HG02798 (cell line): ENCODE measurements around the gene ZRSR2.
"Not testable (repeated sequence)": the region's sequence is repeated elsewhere in the genome, so short reads cannot be mapped to it uniquely, and the experiment has no call there.

Source experiments
- ATAC-seq: cut with Tn5 transposase; IDR thresholded peaks from one replicate; pipeline ENCODE4 v1.9.1; 2021; ENCODE audit warnings: mild to moderate bottlenecking; ENCODE audit not compliant: unreplicated experiment, poor library complexity

Gene ZRSR2

DNA sequence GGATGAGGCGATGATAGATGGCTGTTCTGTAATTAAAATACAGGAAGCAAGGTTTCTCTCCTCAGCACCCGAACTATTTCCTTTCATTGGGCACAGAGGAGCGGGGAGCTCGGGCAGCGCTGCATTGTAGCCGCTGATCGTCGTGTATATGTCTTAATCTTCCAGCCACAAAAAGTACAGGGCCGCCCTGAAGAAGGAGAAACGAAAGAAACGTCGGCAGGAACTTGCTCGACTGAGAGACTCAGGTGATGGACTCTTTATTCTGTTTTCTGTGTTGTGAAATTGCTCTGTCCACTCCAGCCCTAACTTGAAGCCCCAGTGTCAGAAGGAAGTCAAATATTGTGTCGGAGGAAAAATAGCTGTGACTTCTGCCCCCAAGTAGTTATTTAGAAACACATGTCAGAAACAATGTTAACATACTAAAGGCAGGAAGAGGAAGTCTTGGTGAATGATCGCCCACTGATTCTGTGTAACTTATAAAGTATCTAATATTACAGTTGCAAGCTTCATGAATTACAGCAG, 546 bp downstream of the ZRSR2 start:
- ATAC-seq, result no peak

DNA sequence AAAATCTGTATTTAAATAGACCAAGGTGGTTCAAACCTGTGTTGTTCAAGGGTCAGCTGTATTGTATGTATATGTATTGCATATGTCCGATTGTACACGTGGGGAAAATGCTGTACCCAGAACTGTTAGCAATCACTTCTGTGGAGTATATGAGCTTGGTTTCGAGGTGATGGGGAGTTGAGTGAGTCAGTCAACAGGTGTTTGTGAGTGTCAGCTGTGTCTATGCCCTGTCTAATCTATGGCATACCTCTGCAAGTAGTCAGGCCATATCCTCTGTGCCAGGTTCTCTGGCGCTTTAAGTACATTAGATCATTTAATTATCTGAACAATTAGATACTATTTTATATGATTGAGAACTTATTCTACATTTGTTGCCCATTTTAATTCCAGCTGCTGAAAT, 7.4 kb downstream of the ZRSR2 start:
- no peak for ATAC-seq

DNA sequence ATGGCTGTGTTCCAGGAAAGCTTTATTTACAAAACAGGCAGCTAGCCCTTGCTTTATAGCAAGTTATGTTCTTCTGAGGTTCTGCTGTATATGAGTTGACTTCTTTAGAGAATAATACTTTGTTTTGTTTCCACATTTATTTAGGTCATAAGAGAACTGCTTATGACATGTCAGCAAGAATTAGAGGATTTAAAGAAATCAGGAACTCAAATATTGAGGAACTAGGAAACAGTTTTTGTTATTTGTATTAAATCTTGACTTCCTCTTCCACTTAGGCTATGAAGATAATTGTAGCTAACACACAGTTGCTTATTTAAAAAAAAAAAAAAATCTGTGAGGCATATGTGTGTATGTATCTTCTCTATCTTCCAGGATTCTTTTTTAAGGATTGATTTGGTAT, 14.3 kb downstream of the ZRSR2 start:
- ATAC-seq, result no peak

DNA sequence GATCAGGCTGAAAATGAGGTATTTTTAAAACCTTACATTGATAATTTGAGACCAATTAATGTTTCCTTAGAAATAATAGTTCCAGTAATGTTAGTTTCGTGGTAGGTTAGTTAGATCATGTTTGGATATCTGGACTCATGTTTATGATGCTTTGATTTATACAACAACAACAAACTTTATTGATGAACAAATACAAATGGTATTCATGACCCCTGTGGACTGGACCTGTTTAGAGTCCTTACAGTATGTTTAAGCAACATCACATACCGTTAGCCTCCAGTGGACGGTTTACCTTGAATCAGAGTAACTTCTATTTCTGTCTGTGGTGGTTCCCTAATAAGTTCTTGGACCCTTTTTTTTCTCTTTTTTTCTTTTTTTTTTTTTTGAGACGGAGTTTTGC, 18.0 kb downstream of the ZRSR2 start:
- no peak for ATAC-seq

DNA sequence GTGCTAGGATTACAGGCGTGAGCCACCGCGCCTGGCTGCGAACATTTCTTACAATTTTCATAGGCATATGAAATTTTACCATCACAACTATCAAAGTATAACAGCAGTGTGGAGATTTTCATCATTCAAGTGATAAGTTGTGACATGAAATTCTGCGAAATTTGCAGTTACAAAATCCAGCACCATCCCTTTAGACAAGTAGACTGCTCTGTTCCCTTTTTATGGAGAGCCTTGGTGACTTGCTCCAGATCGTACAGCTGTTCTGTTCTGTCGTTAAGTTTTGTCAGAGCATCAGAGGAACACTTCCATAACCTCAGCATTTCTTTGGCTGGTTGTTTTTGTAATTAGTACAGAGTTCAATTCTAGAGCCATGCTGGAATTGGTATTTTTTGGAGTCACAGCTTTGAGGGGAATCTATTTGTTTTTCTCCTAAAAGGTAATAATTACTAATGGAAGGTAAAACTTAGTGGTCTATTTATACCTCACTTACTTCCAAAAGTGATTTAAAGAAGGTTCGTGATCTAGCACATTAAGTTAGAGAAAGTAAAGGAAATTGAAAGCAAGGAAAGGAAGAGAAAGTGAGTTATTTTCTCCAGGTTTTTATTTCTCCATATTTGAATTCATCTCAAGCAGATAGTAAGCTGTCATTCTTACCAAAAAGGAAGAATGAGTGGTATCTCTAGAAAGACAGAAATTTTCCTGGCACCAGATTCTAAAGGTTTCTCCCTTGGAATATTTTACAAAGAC, 22.1 kb downstream of the ZRSR2 start:
- ATAC-seq, result no peak

DNA sequence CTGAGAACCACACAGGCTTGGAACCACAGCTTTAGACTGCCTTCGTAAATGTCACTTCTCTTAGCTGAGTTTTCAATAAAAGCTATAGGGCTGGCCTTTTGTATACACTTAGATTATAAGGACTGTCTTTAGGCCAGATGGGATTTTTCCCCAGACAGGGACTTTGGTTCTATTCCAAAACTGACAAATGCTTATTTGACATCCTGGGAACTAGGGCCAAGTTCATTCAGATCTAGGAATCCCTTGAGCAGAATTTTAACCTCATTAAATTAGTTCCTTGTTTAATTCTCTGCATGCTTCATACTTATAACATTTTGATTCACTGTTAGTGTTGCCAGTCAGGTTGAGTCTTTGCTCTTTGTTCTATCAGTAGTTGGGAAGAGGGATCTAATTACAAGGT, 23.1 kb downstream of the ZRSR2 start:
- ATAC-seq, result no peak

DNA sequence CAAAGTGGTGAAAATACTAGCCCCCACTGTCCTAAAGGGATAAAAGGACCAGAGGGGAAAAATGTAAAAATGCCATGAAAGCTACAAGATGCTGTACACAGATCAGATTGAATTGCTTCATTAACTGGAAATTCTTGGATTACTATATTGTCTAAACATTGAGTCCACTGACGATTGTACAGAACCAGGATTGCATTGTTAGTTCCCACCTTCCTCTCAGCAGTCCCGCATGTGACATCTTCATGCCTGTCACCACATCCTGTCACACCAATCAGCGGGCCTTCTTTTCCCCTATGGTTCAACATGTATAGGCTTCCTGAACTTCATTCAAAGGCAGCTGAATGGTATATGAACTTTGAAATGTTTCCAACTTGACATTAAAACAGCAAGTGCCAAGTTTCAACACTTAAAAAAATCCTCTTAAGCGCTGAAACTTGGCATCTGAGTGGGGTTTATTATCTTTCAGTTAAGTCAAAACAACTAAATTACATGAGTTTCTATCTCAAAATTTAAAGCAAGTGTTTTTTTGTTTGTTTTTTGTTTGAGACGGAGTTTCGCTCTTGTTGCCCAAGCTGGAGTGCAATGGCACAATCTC, 24.6 kb downstream of the ZRSR2 start:
- ATAC-seq, result no peak

DNA sequence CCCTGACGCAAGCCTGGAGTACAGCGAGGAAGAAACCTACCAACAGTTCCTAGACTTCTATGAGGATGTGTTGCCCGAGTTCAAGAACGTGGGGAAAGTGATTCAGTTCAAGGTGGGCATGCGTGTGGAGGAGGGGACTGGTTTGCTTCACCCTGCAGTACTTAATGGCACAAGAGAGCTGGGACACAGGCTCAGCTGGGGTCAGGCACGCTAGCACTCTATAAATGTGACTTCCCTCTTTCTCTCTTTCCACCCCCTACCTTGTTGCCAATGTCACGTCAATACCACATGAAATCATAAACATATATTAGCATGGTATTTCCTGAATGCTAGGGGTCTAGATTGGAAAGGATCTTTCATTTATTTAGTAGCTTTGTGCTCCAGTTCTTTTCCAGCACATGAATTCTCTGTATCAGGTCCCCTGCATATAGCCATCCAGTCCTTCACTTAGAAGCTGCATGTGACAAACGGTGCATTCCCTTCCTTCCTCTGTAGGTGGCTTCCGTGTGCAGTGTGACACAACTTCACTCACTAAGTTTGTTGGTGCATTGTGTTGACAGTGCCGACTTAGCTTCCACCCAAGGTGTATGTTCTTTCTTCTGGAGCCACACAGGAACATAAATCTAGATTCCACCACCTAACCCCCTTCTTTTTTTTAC, 25.6 kb downstream of the ZRSR2 start:
- ATAC-seq, result peak; percentile 76

DNA sequence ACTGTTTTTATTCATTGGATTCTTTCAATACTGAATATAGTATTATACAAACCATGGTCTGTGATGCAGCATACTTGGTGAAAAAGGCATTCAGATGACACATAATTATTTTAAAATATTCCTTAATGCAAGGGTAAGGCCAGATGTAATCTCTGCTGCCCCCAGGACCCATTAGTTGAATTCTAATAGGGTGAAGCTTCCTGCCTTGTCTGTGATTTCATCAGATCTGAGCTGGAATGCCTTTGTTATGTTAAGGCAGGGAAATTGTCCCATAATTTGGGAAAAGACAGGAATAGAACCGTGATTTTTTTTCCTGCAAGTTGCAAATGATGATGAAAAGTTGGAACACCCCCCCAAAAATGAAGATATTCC, 26.1 kb downstream of the ZRSR2 start:
- no peak for ATAC-seq

DNA sequence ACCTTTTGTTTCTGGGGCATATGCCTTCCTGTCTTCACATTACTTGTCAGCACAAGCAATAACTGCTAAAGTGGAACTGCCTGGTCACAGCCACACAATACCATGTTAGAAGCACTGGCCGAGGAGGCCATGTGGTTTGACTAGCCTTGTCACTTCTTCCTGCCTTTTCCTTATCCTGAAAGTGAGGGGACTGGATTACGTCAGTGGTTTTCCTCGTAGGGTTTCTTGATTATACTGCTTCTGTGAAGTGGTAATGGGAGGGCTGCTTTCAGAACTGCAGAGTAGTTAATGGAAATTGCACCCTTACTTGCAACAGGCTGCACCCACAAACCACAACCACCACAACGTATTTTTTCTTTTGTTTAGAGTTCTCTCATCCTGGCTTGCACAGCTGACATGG, 26.6 kb downstream of the ZRSR2 start:
- no peak for ATAC-seq

DNA sequence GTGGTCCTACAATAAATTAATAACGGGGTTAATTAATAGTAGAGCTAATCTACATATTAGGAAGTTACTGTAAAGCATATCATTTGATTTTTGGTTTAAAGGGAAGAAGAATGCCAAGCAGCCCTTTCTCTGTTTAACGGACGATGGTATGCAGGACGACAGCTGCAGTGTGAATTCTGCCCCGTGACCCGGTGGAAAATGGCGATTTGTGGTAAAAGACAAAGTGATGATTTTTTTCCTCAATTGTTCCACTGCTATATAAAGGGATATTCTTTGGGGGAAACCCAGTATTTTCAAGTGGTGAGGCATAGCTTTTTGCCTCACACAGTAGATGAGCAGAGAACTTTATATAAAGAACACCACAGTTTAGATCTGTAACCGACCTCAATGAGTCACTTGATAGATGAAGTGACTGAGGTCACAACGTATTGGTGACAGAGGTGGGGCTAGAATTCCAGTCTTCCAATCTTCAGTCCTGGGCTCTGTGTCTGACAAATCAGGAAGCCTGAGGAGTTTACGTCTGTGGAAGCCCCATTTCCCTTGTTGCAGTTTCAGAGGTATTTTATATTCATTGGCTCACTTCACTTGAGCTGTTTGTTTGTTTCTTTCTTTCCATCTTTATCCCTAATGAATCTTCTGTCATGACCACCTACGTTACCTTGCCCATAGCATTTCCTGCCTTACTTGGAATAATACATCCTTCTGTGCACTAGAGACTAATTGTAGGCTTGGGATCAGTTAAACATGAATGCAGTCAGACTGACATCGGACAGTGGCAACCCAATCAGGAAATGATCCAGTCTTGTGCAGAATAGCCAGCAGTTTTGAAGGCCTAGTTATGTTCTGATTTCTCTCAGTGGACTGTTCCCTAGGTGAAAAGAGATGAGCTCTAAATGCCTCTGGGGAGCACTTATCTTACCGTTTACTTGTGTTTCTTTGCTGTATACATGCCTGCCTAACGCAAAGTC, 30.1 kb downstream of the ZRSR2 start:
- ATAC-seq, result no peak

DNA sequence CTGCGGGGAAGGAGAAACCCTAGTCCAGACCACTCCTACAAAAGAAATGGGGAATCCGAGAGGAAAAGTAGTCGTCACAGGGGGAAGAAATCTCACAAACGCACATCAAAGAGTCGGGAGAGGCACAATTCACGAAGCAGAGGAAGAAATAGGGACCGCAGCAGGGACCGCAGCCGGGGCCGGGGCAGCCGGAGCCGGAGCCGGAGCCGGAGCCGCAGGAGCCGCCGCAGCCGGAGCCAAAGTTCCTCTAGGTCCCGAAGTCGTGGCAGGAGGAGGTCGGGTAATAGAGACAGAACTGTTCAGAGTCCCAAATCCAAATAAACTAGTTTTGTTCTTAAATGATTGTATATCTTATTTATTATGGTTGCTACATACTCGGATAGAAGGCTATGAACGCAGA, 32.6 kb downstream of the ZRSR2 start:
- ATAC-seq, result no peak

DNA sequence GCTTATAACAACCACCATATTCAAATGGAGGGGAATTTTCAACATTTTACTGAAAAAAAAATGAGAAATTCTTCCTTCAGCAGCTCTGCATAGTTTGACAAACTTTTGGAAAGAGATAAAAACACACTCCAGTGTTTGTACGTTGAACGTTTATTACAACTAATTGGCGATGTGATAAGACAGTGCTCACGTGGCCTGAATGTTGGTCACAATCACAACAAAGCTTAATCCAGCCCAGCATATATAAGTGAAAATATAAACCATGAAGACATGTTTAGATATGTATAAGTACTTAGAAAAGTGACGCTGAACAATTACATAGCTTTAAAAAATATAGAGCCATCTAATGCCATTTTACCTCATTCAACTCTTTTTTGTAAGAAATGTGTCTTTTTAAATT, 35.7 kb downstream of the ZRSR2 start:
- no peak for ATAC-seq

DNA sequence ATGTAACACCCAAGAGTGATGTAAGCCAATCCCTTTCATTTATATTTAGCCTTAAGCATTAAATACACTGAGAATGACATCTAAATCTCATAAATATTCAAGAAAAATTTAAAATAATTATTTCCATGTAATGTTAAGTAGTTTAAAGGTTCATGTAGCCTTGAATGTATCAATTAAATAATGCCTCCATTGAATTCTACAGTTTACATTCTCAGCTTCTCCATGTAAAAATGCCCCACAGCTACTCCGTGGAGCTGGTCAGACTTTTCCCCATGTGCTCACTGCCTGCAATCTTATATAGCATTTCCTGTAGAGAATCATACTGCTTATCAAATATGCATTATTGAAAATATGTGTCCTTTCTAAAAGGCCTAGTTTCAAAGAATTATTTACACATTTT, 38.9 kb downstream of the ZRSR2 start:
- ATAC-seq, result no peak

DNA sequence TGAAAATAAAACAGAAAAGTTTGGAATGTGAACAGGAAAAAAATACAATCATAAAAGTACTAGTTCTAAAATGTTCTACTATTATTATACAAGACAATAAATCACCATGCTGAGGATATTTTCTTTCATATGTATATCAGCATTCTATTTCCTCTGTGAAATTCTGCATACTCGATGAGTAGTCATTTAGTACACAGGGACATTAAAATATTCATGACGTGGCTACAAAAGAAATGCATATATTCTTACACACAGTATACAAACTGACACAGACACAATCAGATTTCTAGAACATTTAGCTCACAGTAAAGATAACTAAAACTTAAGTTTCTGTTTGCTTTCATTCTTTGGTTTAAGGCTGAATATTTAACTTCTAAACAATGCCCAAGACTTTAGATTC, 41.1 kb downstream of the ZRSR2 start:
- ATAC-seq, result not testable (repeated sequence)

DNA sequence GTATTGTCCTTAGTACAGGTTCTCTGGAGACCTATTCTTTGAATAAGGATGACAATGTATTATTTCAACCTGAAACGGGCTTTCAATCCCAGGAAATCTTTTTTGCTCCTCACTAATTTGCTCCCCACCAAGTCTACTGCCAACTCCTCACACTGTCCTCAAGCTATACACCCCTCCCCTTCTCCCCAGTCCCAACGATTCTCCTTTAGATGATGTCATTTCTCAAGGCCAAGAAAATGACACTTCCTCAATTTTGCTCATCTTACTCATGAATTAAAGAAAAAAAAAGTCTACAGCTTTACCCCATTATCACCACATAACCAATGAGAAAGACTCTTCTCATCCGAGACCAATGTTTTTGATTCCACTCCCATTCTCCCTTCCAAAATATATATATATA, 43.8 kb downstream of the ZRSR2 start:
- no peak for ATAC-seq

DNA sequence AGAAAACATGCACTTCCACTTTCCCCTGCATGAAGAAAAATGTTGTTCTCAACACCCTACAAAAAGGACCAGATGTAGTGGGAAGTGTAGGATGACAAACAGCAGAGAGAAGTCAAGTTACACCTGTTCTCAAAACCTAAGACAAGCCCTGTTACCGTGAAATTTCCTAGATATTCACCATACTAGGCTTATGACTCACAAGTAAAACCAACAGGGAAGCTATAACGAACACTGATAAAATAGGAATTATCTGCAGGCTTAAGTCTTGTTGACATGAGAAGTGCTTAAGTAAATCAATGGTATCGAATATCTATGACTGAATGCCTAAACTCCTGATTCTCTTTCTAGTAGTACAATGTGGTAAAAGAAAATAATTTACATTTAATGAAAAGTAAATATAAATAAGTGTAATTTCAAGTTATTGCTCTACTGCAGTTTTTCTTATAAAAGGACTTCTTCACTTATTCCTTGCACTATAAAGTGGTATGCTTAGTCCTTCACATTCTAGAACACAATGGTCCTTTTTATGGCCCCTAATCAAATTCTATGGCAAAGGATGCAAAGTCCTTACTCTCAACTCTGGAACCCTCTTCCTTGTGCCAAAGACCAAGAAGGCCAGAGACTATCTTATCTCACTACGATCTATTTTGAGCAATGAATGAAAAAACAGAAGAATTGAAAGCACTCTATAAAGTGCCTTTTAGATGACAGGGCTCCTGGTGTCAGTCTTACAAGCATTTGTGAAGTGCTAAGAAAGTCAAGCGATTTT, 44.7 kb downstream of the ZRSR2 start:
- ATAC-seq, result no peak

DNA sequence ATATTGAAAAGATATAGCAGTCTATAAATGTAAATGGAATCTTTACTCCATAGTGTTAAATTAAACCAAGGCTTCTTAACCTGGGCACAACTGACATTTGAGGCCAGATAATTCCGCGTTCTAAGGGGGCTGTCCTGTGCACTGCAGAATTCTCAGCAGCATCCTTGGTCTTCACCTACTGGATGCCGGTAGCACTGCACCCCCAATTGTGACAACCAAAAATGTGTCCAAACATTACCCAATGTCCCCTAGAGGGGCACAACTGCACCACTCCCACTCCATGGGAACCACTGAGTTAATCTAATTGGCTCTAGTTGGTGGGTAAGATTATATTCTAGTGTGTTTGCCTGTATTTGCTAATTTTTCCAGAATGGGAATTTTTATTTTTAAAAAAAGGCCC, 47.7 kb downstream of the ZRSR2 start:
- no peak for ATAC-seq

DNA sequence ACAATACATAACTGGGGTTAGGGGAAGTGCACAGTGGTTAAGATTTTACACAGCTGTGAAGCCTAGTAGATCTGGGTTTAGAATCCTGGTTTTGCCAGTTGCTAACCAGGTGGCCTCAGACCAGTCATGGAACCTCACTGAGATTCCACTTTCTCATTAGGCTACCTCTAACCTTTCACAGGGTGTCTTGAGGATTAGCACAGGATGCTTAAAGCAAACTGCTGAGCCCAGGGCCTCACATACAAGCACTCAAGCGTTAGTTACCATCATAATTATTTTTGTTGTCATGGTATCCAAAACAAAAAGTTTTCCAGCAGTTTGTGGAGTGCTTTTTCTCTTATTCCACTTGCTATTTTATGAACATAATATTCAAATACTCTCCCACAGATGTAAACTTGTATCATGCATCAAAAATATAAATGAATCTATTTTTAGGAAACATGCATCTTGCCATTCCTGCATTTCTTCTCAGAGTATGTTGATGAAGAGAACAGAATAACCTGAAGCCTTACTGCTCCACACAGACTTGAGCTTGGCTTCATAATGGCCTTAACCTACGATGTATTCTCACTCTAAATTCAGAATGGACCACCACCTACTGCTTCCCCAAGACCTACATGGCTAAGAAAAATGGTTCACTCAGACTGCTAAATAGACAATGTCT, 51.7 kb downstream of the ZRSR2 start:
- ATAC-seq, result no peak
